K562 (cell line): Measurements from ENCODE around the gene XAGE3. TPM values are rescaled to one million over a fixed set of nuclear protein-coding genes. Genes with fewer than 3 reads are reported as not detected.

Source experiments
- ATAC-seq: fragments of 200-7000 bp; cut with Tn5 transposase; 3 replicates; pipeline ENCODE4 v1.9.1; 2020; ENCODE audit warnings: moderate library complexity
- BruUV-seq: library from RNA; stranded (reverse); fragments of 400-500 nt; replicated peaks from 2 replicates; lab custom pipeline; 2021; lab: Mats Ljungman, UMichigan
- CTCF ChIA-PET: fragments of 300-600 bp; formaldehyde crosslinking; extraction: SDS; loops from one replicate; lab custom pipeline; 2021; ENCODE audit warnings: low intra/inter-chr PET ratio; lab: Yijun Ruan, JAX
- POLR2A ChIA-PET: fragments of 300-600, 350-650 bp; sonication (Branson Sonifier 250); formaldehyde crosslinking; extraction: SDS; loops from one replicate; lab custom pipeline; 2021; ENCODE audit warnings: antibody characterized with exemption, inconsistent platforms; lab: Yijun Ruan, JAX
- DNase-seq, 4 experiments: peaks; one replicate each; pipeline versions ENCODE4 v3.0.0 to v3.0.0-alpha.2; 2011 to 2018; ENCODE audit warnings: low spot score in 3 of 4, mixed read lengths in 3 of 4; ENCODE audit errors: extremely low read depth in 1 of 4
- FAIRE-seq: peaks from 2 replicates; lab custom pipeline; 2011; peaks lifted over from hg19 to GRCh38; lab: Jason Lieb, UNC
- H2AFZ ChIP-seq: 2 replicates; pipeline ENCODE4 v1.6.0; 2011; ENCODE audit warnings: low read depth, low read length, control low read depth, inconsistent platforms
- H3K27ac ChIP-seq: fragments of 200-600 bp; 3 replicates; pipeline ENCODE4 v1.8.0; 2011; ENCODE audit warnings: low read depth, mild to moderate bottlenecking, control low read depth, inconsistent platforms, low read length, moderate library complexity, mixed read lengths; ENCODE audit errors: extremely low read depth
- H3K27me3 ChIP-seq, 2 experiments: fragments of 300-600 bp in 1 of 2; 2 replicates in 1 of 2; 3 replicates in 1 of 2; pipeline versions ENCODE4 v1.6.0 to v1.8.0; 2011; ENCODE audit warnings: inconsistent platforms in 2 of 2, low read length in 2 of 2, mild to moderate bottlenecking in 1 of 2, mixed read lengths in 1 of 2, moderate library complexity in 1 of 2; ENCODE audit not compliant: control insufficient read depth in 2 of 2, insufficient read depth in 2 of 2
- H3K36me3 ChIP-seq: fragments of 300-600 bp; 3 replicates; pipeline ENCODE4 v1.8.0; 2011; ENCODE audit warnings: mild to moderate bottlenecking, low read length, inconsistent platforms; ENCODE audit not compliant: control insufficient read depth, insufficient read depth
- H3K4me1 ChIP-seq, 2 experiments: fragments of 200-600 bp in 1 of 2; replicated peaks in 1 of 2; 2 replicates in 1 of 2; 3 replicates in 1 of 2; pipeline versions ENCODE4 v1.5.1 to v1.8.0; 2011; ENCODE audit warnings: inconsistent platforms in 2 of 2, low read length in 2 of 2, mild to moderate bottlenecking in 1 of 2, mixed read lengths in 1 of 2, moderate library complexity in 1 of 2; ENCODE audit not compliant: control insufficient read depth in 2 of 2, insufficient read depth in 2 of 2
- H3K4me2 ChIP-seq: 2 replicates; pipeline ENCODE4 v1.6.1; 2011; ENCODE audit warnings: low read length, control low read depth, inconsistent platforms, mixed read lengths; ENCODE audit not compliant: insufficient read depth
- H3K4me3 ChIP-seq: fragments of 200-600 bp; sonication (generic), shearing (Covaris generic); 2 replicates; pipeline ENCODE4 v1.5.1; 2016; ENCODE audit warnings: control low read depth, inconsistent platforms
- H3K79me2 ChIP-seq: fragments of 200-600 bp; 3 replicates; pipeline ENCODE4 v1.8.0; 2011; ENCODE audit warnings: low read length, inconsistent platforms; ENCODE audit not compliant: control insufficient read depth, insufficient read depth
- H3K9ac ChIP-seq, 2 experiments: 2 replicates each; pipeline versions ENCODE4 v1.6.0 to v1.6.1; 2011; ENCODE audit warnings: low read depth in 2 of 2, low read length in 2 of 2, control low read depth in 1 of 2, inconsistent platforms in 1 of 2, mild to moderate bottlenecking in 1 of 2, mixed read lengths in 1 of 2; ENCODE audit not compliant: insufficient read depth in 1 of 2
- H3K9me1 ChIP-seq: one replicate; pipeline ENCODE4 v1.6.0; 2011; ENCODE audit warnings: inconsistent platforms, mild to moderate bottlenecking, low read length, moderate library complexity; ENCODE audit not compliant: control insufficient read depth, insufficient read depth
- H3K9me3 ChIP-seq: replicated peaks from 2 replicates; pipeline ENCODE4 v1.5.1; 2011; ENCODE audit warnings: low read depth, low read length, inconsistent platforms; ENCODE audit not compliant: control insufficient read depth, insufficient read depth
- H4K20me1 ChIP-seq: replicated peaks from 2 replicates; pipeline ENCODE4 v1.6.1; 2011; ENCODE audit warnings: low read length, inconsistent platforms, mixed read lengths; ENCODE audit not compliant: control insufficient read depth, insufficient read depth
- C11orf30 ChIP-seq: fragments of 450-650 bp; IDR thresholded peaks from 2 replicates; pipeline ENCODE4 v1.6.1; 2016; ENCODE audit warnings: low read depth, mild to moderate bottlenecking
- FOXM1 ChIP-seq, 2 experiments: fragments of 450-650 bp in 1 of 2; sonication (generic) in 1 of 2; formaldehyde crosslinking in 1 of 2; IDR thresholded peaks; 2 replicates each; pipeline versions ENCODE4 v1.6.1 to v1.9.0; 2017 to 2022; ENCODE audit warnings: low read depth in 2 of 2, mild to moderate bottlenecking in 2 of 2, missing genetic modification reagents in 1 of 2, moderate library complexity in 1 of 2
- HDAC8 ChIP-seq: fragments of 450-650 bp; IDR thresholded peaks from 2 replicates; pipeline ENCODE4 v1.6.1; 2016; ENCODE audit warnings: mild to moderate bottlenecking, missing genetic modification characterization, moderate library complexity, missing compliant biosample characterization
- MAFF ChIP-seq: IDR thresholded peaks from 2 replicates; pipeline ENCODE4 v1.6.1; 2012; ENCODE audit warnings: low read length, improper control_type of control experiment
- MAFG ChIP-seq: fragments of 450-650 bp; conservative IDR thresholded peaks from 2 replicates; pipeline ENCODE4 v1.6.1; 2016; ENCODE audit warnings: missing genetic modification characterization, missing compliant biosample characterization
- MAFK ChIP-seq: IDR thresholded peaks from 2 replicates; pipeline ENCODE4 v1.6.1; 2011; ENCODE audit warnings: low read length, improper control_type of control experiment
- ZNF316 ChIP-seq: fragments of 450-650 bp; IDR thresholded peaks from 2 replicates; pipeline ENCODE4 v1.6.1; 2016
- WGBS: fragments of 100-300 bp; shearing (Covaris generic); methylation state at CpG from one replicate; pipeline ENCODE4 v1.1.6; 2016; ENCODE audit warnings: low coverage, mixed read lengths; ENCODE audit not compliant: insufficient coverage; ENCODE audit errors: missing lambda C conversion rate; 5-methylcytosine and 5-hydroxymethylcytosine counted together
- in situ Hi-C: fragments of 300-500 bp; cut with MboI; formaldehyde crosslinking; loops from 4 replicates; pipeline ENCODE4 v1.15.0; 2018; ENCODE audit warnings: inconsistent platforms, mixed read lengths
- intact Hi-C: fragments of 100-400 bp; cut with micrococcal nuclease; formaldehyde crosslinking; loops from 2 replicates; pipeline ENCODE4 v1.14.2; 2022
- polyA plus RNA-seq, 8 experiments: library from polyadenylated mRNA; depleted of rRNA in 4 of 8; stranded (reverse) in 5 of 8; unstranded in 3 of 8; fragments of >200 nt; fragmentation: Nextera tagmentation in 2 of 8; fragmentation: Illumina TruSeq in 1 of 8; extraction: Ambion mirVana in 2 of 8; extraction: Trizol in 1 of 8; gene quantifications; 2 replicates each; pipeline versions ENCODE4 v1.2.1 to v1.2.3, GENCODE V29; 2011 to 2014; ENCODE audit warnings: inconsistent platforms in 1 of 8, missing spikeins in 1 of 8
- total RNA-seq, 7 experiments: library from RNA; depleted of rRNA in 6 of 7; stranded (reverse); fragments of >200 nt in 6 of 7; fragmentation: Illumina TruSeq in 2 of 7; extraction: Trizol in 2 of 7; gene quantifications; 2 replicates each; pipeline versions ENCODE4 v1.2.1 to v1.2.3, GENCODE V29; 2011 to 2021; ENCODE audit warnings: low replicate concordance in 1 of 7
- TF ChIP-seq, protein P1 (sequence below): sonication (generic); formaldehyde crosslinking; IDR thresholded peaks from 2 replicates; pipeline ENCODE4 v1.8.0; 2022; ENCODE audit warnings: mild to moderate bottlenecking, missing genetic modification reagents
- TF ChIP-seq, protein P2 (sequence below): fragments of 450-650 bp; IDR thresholded peaks from 2 replicates; pipeline ENCODE4 v1.6.1; 2017; ENCODE audit warnings: antibody characterized with exemption

Gene XAGE3
- total and polyA plus RNA-seq, 9 of the 15 experiments (the other 6 are each of a cell fraction or from before 2014, with no cell fraction given), result 0.15 to 0.21 TPM; not detected in 7

DNA sequence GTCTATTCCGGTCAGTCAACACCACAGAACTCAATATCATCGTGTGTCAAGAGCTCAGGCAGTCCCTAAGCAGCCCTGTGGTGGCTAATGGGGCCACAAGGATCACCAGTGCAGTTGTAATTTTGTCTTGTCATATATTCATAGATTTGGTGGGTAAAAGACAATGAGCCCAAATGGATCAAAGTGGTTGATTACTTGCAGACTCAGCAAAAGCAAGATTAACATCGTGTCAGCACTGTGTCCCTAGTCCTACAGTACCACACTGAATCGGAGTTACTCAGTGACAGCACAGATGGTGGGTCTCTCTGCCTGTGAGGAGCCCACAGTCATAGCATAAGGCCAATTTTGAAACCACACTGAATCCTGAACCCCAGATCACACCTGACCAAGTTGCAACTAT, 48.1 kb downstream of the XAGE3 start:
- ATAC-seq (no peak), DNase-seq (no peak), FAIRE-seq (no peak)
- Histone ChIP-seq H2AFZ (no peak overlapping the region), H4K20me1 (no peaks in the 10 kb centered on the region), H3K36me3 (no peaks in the 10 kb centered on the region), H3K27me3 (no peaks in the 10 kb centered on the region), H3K9ac (no peak overlapping the region), H3K9me3 (no peaks in the 10 kb centered on the region), H3K4me1 (no peaks in the 10 kb centered on the region), H3K4me3 (no peak overlapping the region), H3K79me2 (no peaks in the 10 kb centered on the region), H3K4me2 (no peak overlapping the region), H3K9me1 (no peaks in the 10 kb centered on the region), H3K27ac (no peak overlapping the region)
- no TSS peak for BruUV-seq
- no peak for TF ChIP-seq HDAC8 (tag)
- peak; percentile 44 for TF ChIP-seq ZNF316
- TF ChIP-seq MAFK, result no peak; the same call in 1 of the 2 replicates
- TF ChIP-seq, protein P1, sequence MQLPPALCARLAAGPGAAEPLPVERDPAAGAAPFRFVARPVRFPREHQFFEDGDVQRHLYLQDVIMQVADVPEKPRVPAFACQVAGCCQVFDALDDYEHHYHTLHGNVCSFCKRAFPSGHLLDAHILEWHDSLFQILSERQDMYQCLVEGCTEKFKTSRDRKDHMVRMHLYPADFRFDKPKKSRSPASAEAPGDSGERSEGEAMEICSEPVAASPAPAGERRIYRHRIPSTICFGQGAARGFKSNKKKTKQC (CRISPR knock-in tag), result no peak
- TF ChIP-seq MAFG (tag), result 0 out of 2 replicates have a peak, but pooled peaks have one; percentile 8
- TF ChIP-seq FOXM1 (IDR thresholded peaks at IDR 0.05; ENCODE audit: low read depth), result no peak
- TF ChIP-seq FOXM1 (CRISPR knock-in tag; IDR thresholded peaks at IDR 0.05; ENCODE audit: low read depth), result no peak
- TF ChIP-seq MAFF, result peak; percentile 25; the same call in 1 of the 2 replicates
- TF ChIP-seq, protein P2, sequence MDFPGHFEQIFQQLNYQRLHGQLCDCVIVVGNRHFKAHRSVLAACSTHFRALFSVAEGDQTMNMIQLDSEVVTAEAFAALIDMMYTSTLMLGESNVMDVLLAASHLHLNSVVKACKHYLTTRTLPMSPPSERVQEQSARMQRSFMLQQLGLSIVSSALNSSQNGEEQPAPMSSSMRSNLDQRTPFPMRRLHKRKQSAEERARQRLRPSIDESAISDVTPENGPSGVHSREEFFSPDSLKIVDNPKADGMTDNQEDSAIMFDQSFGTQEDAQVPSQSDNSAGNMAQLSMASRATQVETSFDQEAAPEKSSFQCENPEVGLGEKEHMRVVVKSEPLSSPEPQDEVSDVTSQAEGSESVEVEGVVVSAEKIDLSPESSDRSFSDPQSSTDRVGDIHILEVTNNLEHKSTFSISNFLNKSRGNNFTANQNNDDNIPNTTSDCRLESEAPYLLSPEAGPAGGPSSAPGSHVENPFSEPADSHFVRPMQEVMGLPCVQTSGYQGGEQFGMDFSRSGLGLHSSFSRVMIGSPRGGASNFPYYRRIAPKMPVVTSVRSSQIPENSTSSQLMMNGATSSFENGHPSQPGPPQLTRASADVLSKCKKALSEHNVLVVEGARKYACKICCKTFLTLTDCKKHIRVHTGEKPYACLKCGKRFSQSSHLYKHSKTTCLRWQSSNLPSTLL, result no peak
- peak; percentile 18; the same call in 1 of the 2 replicates for TF ChIP-seq C11orf30
- ChIA-PET CTCF (no interaction called here), POLR2A (no interaction called here)
- in situ Hi-C loops, result no loop called here
- intact Hi-C loops, result no loop called here
- 0% methylated on average over 4 of the region's 4 CpGs for WGBS

Other genes with a start within 250 kb of the XAGE3 start
Only the 7 nearest of the 10 such genes appear.
- gene SSX2, start 160.9 kb downstream of the XAGE3 start, total RNA-seq (2014; rRNA removed), result 3.9 and 21.3 TPM in 2 replicates
- gene SSX2, start 160.9 kb downstream of the XAGE3 start, total RNA-seq (2014; rRNA removed; fragmentation: Illumina TruSeq; extraction: Trizol), result 50.8 and 71.1 TPM in 2 replicates
- 62.7 and 84.2 TPM in 2 replicates for gene SSX2, start 160.9 kb downstream of the XAGE3 start, total RNA-seq (2015; rRNA removed; fragmentation: Illumina TruSeq; extraction: Trizol)
- gene SSX2, start 160.9 kb downstream of the XAGE3 start, total RNA-seq (2021), result 87.5 and 87.6 TPM in 2 replicates
- 1.8 and 5.3 TPM in 2 replicates for gene SSX2, start 160.9 kb downstream of the XAGE3 start, polyA plus RNA-seq (2011; rRNA removed)
- 85.5 and 113 TPM in 2 replicates for gene SSX2, start 160.9 kb downstream of the XAGE3 start, polyA plus RNA-seq (2014; fragmentation: Illumina TruSeq; extraction: Trizol)
- gene SSX2, start 160.9 kb downstream of the XAGE3 start, polyA plus RNA-seq (2014; fragmentation: Nextera tagmentation; extraction: Ambion mirVana), result 10 to 100 TPM; 66.6 to 76.5 TPM
- 1.4 and 4.1 TPM in 2 replicates for gene SSX2, start 160.9 kb downstream of the XAGE3 start, polyA plus RNA-seq (2014; rRNA removed)
- 67.0 and 73.6 TPM in 2 replicates for gene SSX2B, start 116.8 kb downstream of the XAGE3 start, total RNA-seq (2014; rRNA removed)
- 56.8 and 86.3 TPM in 2 replicates for gene SSX2B, start 116.8 kb downstream of the XAGE3 start, total RNA-seq (2014; rRNA removed; fragmentation: Illumina TruSeq; extraction: Trizol)
- gene SSX2B, start 116.8 kb downstream of the XAGE3 start, total RNA-seq (2015; rRNA removed; fragmentation: Illumina TruSeq; extraction: Trizol), result 56.7 and 74.7 TPM in 2 replicates
- gene SSX2B, start 116.8 kb downstream of the XAGE3 start, total RNA-seq (2021), result 3.3 TPM in 1 of 2 replicates, not detected in the other
- 1.6 and 5.4 TPM in 2 replicates for gene SSX2B, start 116.8 kb downstream of the XAGE3 start, polyA plus RNA-seq (2011; rRNA removed)
- 59.2 and 105 TPM in 2 replicates for gene SSX2B, start 116.8 kb downstream of the XAGE3 start, polyA plus RNA-seq (2014; fragmentation: Illumina TruSeq; extraction: Trizol)
- gene SSX2B, start 116.8 kb downstream of the XAGE3 start, polyA plus RNA-seq (2014; fragmentation: Nextera tagmentation; extraction: Ambion mirVana), result 10 to 100 TPM in 1 of 2 experiments, 1 to 10 TPM in 1; 9.0 to 29.7 TPM
- gene SSX2B, start 116.8 kb downstream of the XAGE3 start, polyA plus RNA-seq (2014; rRNA removed), result 59.2 and 70.2 TPM in 2 replicates
- not detected in 2 replicates for gene SPANXN5, start 70.7 kb downstream of the XAGE3 start, total RNA-seq (2014; rRNA removed)
- gene SPANXN5, start 70.7 kb downstream of the XAGE3 start, total RNA-seq (2014; rRNA removed; fragmentation: Illumina TruSeq; extraction: Trizol), result not detected in 2 replicates
- gene SPANXN5, start 70.7 kb downstream of the XAGE3 start, total RNA-seq (2015; rRNA removed; fragmentation: Illumina TruSeq; extraction: Trizol), result not detected in 2 replicates
- not detected in 2 replicates for gene SPANXN5, start 70.7 kb downstream of the XAGE3 start, total RNA-seq (2021)
- not detected in 2 replicates for gene SPANXN5, start 70.7 kb downstream of the XAGE3 start, polyA plus RNA-seq (2011; rRNA removed)
- not detected in 2 replicates for gene SPANXN5, start 70.7 kb downstream of the XAGE3 start, polyA plus RNA-seq (2014; fragmentation: Illumina TruSeq; extraction: Trizol)
- gene SPANXN5, start 70.7 kb downstream of the XAGE3 start, polyA plus RNA-seq (2014; fragmentation: Nextera tagmentation; extraction: Ambion mirVana), result not detected
- gene SPANXN5, start 70.7 kb downstream of the XAGE3 start, polyA plus RNA-seq (2014; rRNA removed), result not detected in 2 replicates
- gene XAGE5, start 56.8 kb downstream of the XAGE3 start, total RNA-seq (2014; rRNA removed), result not detected in 2 replicates
- 0.40 TPM in 1 of 2 replicates, not detected in the other for gene XAGE5, start 56.8 kb downstream of the XAGE3 start, total RNA-seq (2014; rRNA removed; fragmentation: Illumina TruSeq; extraction: Trizol)
- gene XAGE5, start 56.8 kb downstream of the XAGE3 start, total RNA-seq (2015; rRNA removed; fragmentation: Illumina TruSeq; extraction: Trizol), result not detected in 2 replicates
- gene XAGE5, start 56.8 kb downstream of the XAGE3 start, total RNA-seq (2021), result 0.38 TPM in 1 of 2 replicates, not detected in the other
- gene XAGE5, start 56.8 kb downstream of the XAGE3 start, polyA plus RNA-seq (2011; rRNA removed), result not detected in 2 replicates
- 0.52 TPM in 1 of 2 replicates, not detected in the other for gene XAGE5, start 56.8 kb downstream of the XAGE3 start, polyA plus RNA-seq (2014; fragmentation: Illumina TruSeq; extraction: Trizol)
- gene XAGE5, start 56.8 kb downstream of the XAGE3 start, polyA plus RNA-seq (2014; fragmentation: Nextera tagmentation; extraction: Ambion mirVana), result not detected
- not detected in 2 replicates for gene XAGE5, start 56.8 kb downstream of the XAGE3 start, polyA plus RNA-seq (2014; rRNA removed)
- gene FAM156B, start 29.2 kb upstream of the XAGE3 start, total RNA-seq (2014; rRNA removed), result 16.7 and 22.9 TPM in 2 replicates
- 1.5 and 5.4 TPM in 2 replicates for gene FAM156B, start 29.2 kb upstream of the XAGE3 start, total RNA-seq (2014; rRNA removed; fragmentation: Illumina TruSeq; extraction: Trizol)
- 8.6 and 12.3 TPM in 2 replicates for gene FAM156B, start 29.2 kb upstream of the XAGE3 start, total RNA-seq (2015; rRNA removed; fragmentation: Illumina TruSeq; extraction: Trizol)
- gene FAM156B, start 29.2 kb upstream of the XAGE3 start, total RNA-seq (2021), result 7.1 and 14.2 TPM in 2 replicates
- gene FAM156B, start 29.2 kb upstream of the XAGE3 start, polyA plus RNA-seq (2011; rRNA removed), result 19.4 and 20.6 TPM in 2 replicates
- 18.3 and 21.2 TPM in 2 replicates for gene FAM156B, start 29.2 kb upstream of the XAGE3 start, polyA plus RNA-seq (2014; fragmentation: Illumina TruSeq; extraction: Trizol)
- gene FAM156B, start 29.2 kb upstream of the XAGE3 start, polyA plus RNA-seq (2014; fragmentation: Nextera tagmentation; extraction: Ambion mirVana), result under 1 TPM; 0.24 to 0.45 TPM
- gene FAM156B, start 29.2 kb upstream of the XAGE3 start, polyA plus RNA-seq (2014; rRNA removed), result 30.8 and 32.2 TPM in 2 replicates
- 8.2 and 8.6 TPM in 2 replicates for gene FAM156A, start 90.4 kb upstream of the XAGE3 start, total RNA-seq (2014; rRNA removed)
- gene FAM156A, start 90.4 kb upstream of the XAGE3 start, total RNA-seq (2014; rRNA removed; fragmentation: Illumina TruSeq; extraction: Trizol), result 7.2 and 9.0 TPM in 2 replicates
- gene FAM156A, start 90.4 kb upstream of the XAGE3 start, total RNA-seq (2015; rRNA removed; fragmentation: Illumina TruSeq; extraction: Trizol), result 6.6 and 8.8 TPM in 2 replicates
- 14.5 and 14.8 TPM in 2 replicates for gene FAM156A, start 90.4 kb upstream of the XAGE3 start, total RNA-seq (2021)
- 20.3 and 20.6 TPM in 2 replicates for gene FAM156A, start 90.4 kb upstream of the XAGE3 start, polyA plus RNA-seq (2011; rRNA removed)
- 13.2 and 13.4 TPM in 2 replicates for gene FAM156A, start 90.4 kb upstream of the XAGE3 start, polyA plus RNA-seq (2014; fragmentation: Illumina TruSeq; extraction: Trizol)
- 1 to 10 TPM; 1.9 to 2.9 TPM for gene FAM156A, start 90.4 kb upstream of the XAGE3 start, polyA plus RNA-seq (2014; fragmentation: Nextera tagmentation; extraction: Ambion mirVana)
- 16.7 and 20.3 TPM in 2 replicates for gene FAM156A, start 90.4 kb upstream of the XAGE3 start, polyA plus RNA-seq (2014; rRNA removed)
- not detected in 2 replicates for gene GPR173, start 180.7 kb upstream of the XAGE3 start, total RNA-seq (2014; rRNA removed)
- not detected in 2 replicates for gene GPR173, start 180.7 kb upstream of the XAGE3 start, total RNA-seq (2014; rRNA removed; fragmentation: Illumina TruSeq; extraction: Trizol)
- not detected in 2 replicates for gene GPR173, start 180.7 kb upstream of the XAGE3 start, total RNA-seq (2015; rRNA removed; fragmentation: Illumina TruSeq; extraction: Trizol)
- gene GPR173, start 180.7 kb upstream of the XAGE3 start, total RNA-seq (2021), result not detected in 2 replicates
- gene GPR173, start 180.7 kb upstream of the XAGE3 start, polyA plus RNA-seq (2011; rRNA removed), result 0.01 TPM in 2 replicates
- gene GPR173, start 180.7 kb upstream of the XAGE3 start, polyA plus RNA-seq (2014; fragmentation: Illumina TruSeq; extraction: Trizol), result not detected in 2 replicates
- not detected for gene GPR173, start 180.7 kb upstream of the XAGE3 start, polyA plus RNA-seq (2014; fragmentation: Nextera tagmentation; extraction: Ambion mirVana)
- gene GPR173, start 180.7 kb upstream of the XAGE3 start, polyA plus RNA-seq (2014; rRNA removed), result not detected in 2 replicates